Peyer's patch (tissue), 4 donors: Measurements from ENCODE around the gene ME1. TPM values are rescaled to one million over a fixed set of nuclear protein-coding genes. Genes with fewer than 3 reads are reported as not detected.

Source experiments
- DNase-seq, 3 donors: peaks; one replicate each; pipeline ENCODE4 v3.0.0-alpha.2; 2017 to 2019
- H3K27ac ChIP-seq, 4 donors: fragments of 200-600 bp; sonication (generic); one replicate each; pipeline ENCODE4 v1.5.1; 2016 to 2019
- H3K27me3 ChIP-seq, 2 donors: fragments of 200-600 bp; sonication (generic); one replicate each; pipeline ENCODE4 v1.5.1; 2019
- H3K36me3 ChIP-seq, 3 donors: fragments of 200-600 bp; sonication (generic); one replicate each; pipeline ENCODE4 v1.5.1; 2016 to 2019
- H3K4me1 ChIP-seq, 4 donors: fragments of 200-600 bp; sonication (generic); one replicate each; pipeline ENCODE4 v1.5.1; 2016 to 2019
- H3K4me3 ChIP-seq, 4 donors: fragments of 200-600 bp; sonication (generic); 1 replicate in 3 of 4; 2 replicates in 1 of 4; pipeline ENCODE4 v1.5.1; 2016 to 2019; ENCODE audit warnings: mild to moderate bottlenecking in 1 of 4
- H3K9me3 ChIP-seq, 4 donors: fragments of 200-600 bp; sonication (generic); one replicate each; pipeline ENCODE4 v1.5.1; 2016 to 2019; ENCODE audit warnings: mild to moderate bottlenecking in 1 of 4
- POLR2A ChIP-seq, 2 donors: fragments of 450-650 bp; IDR thresholded peaks; one replicate each; pipeline ENCODE4 v1.5.1; 2017; ENCODE audit warnings: antibody characterized with exemption in 2 of 2, mild to moderate bottlenecking in 2 of 2, moderate library complexity in 2 of 2
- total RNA-seq, 4 donors: library from RNA; depleted of rRNA; stranded (reverse); fragments of >200 nt; gene quantifications; one replicate each; pipeline ENCODE4 v1.1.0, GENCODE V29; 2016
- TF ChIP-seq, protein P1 (sequence below), 6 experiments: fragments of 450-650 bp in 4 of 6; fragments of 200-600 bp in 2 of 6; sonication (generic) in 1 of 6; IDR thresholded peaks; one replicate each; pipeline ENCODE4 v1.5.1; 2017 to 2019; ENCODE audit warnings: antibody characterized with exemption in 6 of 6, mild to moderate bottlenecking in 3 of 6, moderate library complexity in 1 of 6

Gene ME1
- total RNA-seq, 4 donors from 2014 or later, result 7.4 to 39.1 (median 19.6) TPM

- H3K4me3 ChIP-seq, result no peak overlapping the region
These were observed 41.9 kb upstream of the ME1 start for GRCh38 chr6:83472767-83473166.

GRCh38 chr6:83470587-83470986 lies 39.7 kb upstream of the ME1 start:
- no peak overlapping the region for H3K27ac ChIP-seq
- no peak for TF ChIP-seq POLR2A (IDR thresholded peaks at IDR 0.05)
- TF ChIP-seq, protein P1, sequence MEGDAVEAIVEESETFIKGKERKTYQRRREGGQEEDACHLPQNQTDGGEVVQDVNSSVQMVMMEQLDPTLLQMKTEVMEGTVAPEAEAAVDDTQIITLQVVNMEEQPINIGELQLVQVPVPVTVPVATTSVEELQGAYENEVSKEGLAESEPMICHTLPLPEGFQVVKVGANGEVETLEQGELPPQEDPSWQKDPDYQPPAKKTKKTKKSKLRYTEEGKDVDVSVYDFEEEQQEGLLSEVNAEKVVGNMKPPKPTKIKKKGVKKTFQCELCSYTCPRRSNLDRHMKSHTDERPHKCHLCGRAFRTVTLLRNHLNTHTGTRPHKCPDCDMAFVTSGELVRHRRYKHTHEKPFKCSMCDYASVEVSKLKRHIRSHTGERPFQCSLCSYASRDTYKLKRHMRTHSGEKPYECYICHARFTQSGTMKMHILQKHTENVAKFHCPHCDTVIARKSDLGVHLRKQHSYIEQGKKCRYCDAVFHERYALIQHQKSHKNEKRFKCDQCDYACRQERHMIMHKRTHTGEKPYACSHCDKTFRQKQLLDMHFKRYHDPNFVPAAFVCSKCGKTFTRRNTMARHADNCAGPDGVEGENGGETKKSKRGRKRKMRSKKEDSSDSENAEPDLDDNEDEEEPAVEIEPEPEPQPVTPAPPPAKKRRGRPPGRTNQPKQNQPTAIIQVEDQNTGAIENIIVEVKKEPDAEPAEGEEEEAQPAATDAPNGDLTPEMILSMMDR (IDR thresholded peaks at IDR 0.05), result no peak
- H3K27me3 ChIP-seq, result no peaks in the 10 kb centered on the region
- peaks cover 0 to 4% (median 0%) of the 10 kb centered on the region in 4 donors for H3K4me1 ChIP-seq
- no peak for DNase-seq
- H3K9me3 ChIP-seq, result no peaks in the 10 kb centered on the region
- H3K36me3 ChIP-seq, result no peaks in the 10 kb centered on the region
- H3K4me3 ChIP-seq, result no peak overlapping the region

More at GRCh38 chr6:83472767-83473166, 41.9 kb upstream of the ME1 start:
- Histone ChIP-seq H3K27me3 (no peaks in the 10 kb centered on the region), H3K9me3 (no peaks in the 10 kb centered on the region), H3K4me1 (peaks cover 0 to 4% (median 0%) of the 10 kb centered on the region in 4 donors), H3K36me3 (no peaks in the 10 kb centered on the region), H3K27ac (no peak overlapping the region)
- DNase-seq, result no peak
- TF ChIP-seq, protein P1 (IDR thresholded peaks at IDR 0.05), result no peak
- TF ChIP-seq POLR2A (IDR thresholded peaks at IDR 0.05), result no peak

DNA sequence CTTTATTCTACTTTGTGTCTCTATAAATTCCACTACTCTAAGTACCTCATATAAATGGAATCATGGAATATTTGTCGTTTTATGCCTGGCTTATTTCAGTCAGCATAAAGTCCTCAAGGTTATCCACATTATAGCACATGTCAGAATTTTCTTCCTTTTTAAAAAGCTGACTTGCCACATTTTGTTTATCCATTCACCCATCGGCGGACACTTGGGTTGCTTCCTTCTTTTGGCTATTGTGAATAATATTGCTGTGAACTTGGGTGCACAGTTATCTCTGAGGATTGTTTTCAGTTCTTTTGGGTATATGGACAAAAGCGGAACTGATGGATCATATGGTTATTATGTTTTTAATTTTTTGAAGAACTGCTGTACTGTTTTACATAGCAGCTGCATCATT lies 39.1 kb upstream of the ME1 start:
- no peaks in the 10 kb centered on the region for H3K27me3 ChIP-seq
- DNase-seq, result no peak
- no peak overlapping the region for H3K4me3 ChIP-seq
- H3K36me3 ChIP-seq, result no peaks in the 10 kb centered on the region
- no peak overlapping the region for H3K27ac ChIP-seq
- TF ChIP-seq, protein P1 (IDR thresholded peaks at IDR 0.05), result no peak
- no peak for TF ChIP-seq POLR2A (IDR thresholded peaks at IDR 0.05)
- H3K4me1 ChIP-seq, result peaks cover 0 to 4% (median 0%) of the 10 kb centered on the region in 4 donors
- H3K9me3 ChIP-seq, result no peaks in the 10 kb centered on the region

DNA sequence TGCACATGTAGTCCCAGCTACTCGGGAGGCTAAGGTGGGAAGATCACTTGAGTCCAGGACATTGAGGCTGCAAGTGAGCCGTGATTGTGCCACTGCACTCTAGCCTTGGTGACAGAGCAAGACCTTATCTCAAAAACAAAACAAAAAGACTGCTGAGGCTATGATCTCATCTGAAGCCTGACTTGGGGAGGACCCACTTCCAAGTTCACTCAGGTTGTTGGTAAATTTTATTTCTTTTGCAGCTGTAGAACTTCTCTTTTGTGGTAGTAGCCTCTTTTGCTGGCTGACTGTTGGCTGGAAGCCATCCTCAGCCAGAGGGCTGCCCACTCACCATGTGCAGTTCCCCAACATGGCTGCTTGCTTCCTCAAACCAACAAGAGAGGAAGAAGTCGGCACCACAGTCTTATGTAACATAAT lies 36.8 kb upstream of the ME1 start:
- Histone ChIP-seq H3K36me3 (no peaks in the 10 kb centered on the region), H3K9me3 (no peaks in the 10 kb centered on the region), H3K4me1 (no peaks in the 10 kb centered on the region), H3K27ac (peak overlapping the region in 1 of 4 donors; percentile 25), H3K27me3 (no peaks in the 10 kb centered on the region), H3K4me3 (no peak overlapping the region)
- no peak for TF ChIP-seq POLR2A (IDR thresholded peaks at IDR 0.05)
- TF ChIP-seq, protein P1 (IDR thresholded peaks at IDR 0.05), result no peak
- DNase-seq, result peak in 1 of 3 donors; percentile 54

GRCh38 chr6:83466328-83466727 lies 35.5 kb upstream of the ME1 start:
- Histone ChIP-seq H3K27ac (no peak overlapping the region), H3K36me3 (no peaks in the 10 kb centered on the region), H3K9me3 (no peaks in the 10 kb centered on the region), H3K4me3 (no peak overlapping the region), H3K4me1 (no peaks in the 10 kb centered on the region), H3K27me3 (no peaks in the 10 kb centered on the region)
- TF ChIP-seq, protein P1 (IDR thresholded peaks at IDR 0.05), result no peak
- DNase-seq, result no peak
